Activated gamma-delta T cell (primary cell): ENCODE data around the gene CYP46A1.
A peak's percentile ranks its signal among the peaks of the same experiment; 100 is the strongest.

Experiments used
- DNase-seq: peaks from one replicate; lab custom pipeline; 2025; lab: John Stamatoyannopoulos, UW

Gene CYP46A1

DNA sequence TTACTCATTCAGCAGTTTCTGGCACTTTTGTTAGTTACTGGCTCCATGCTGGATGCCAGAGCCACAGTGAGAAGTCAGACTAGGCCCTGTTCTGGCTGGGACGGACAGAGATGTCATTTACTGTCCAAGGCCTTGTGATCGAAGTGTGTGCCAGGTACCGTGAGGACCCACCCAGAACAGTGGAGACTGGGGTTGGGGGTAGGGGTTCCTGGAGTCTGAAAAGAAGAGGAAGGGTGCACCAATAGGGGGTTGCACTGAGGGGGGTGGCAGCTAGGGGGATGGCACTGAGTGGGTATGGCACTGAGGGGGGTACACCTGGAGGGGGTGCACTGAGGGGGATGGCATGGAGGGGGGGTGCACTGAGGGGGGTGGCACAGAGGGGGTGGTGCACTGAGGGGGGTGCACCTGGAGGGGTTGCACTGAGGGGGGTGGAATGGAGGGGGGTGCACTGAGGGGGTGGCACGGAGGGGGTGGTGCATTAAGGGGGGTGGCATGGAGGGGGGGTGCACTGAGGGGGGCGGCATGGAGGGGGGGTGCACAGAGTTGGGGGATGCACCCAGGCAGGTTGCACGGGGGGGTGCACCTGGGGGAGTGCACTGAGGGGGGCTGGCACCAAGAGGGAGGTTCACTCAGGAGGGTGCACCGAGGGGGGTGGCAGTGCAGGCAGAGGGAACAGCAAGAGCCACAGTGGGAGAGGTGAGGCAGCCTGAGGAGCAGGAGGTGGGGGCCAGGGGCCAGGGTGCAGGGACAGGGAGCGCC, 10.6 kb upstream of the CYP46A1 start:
- no peak for DNase-seq

DNA sequence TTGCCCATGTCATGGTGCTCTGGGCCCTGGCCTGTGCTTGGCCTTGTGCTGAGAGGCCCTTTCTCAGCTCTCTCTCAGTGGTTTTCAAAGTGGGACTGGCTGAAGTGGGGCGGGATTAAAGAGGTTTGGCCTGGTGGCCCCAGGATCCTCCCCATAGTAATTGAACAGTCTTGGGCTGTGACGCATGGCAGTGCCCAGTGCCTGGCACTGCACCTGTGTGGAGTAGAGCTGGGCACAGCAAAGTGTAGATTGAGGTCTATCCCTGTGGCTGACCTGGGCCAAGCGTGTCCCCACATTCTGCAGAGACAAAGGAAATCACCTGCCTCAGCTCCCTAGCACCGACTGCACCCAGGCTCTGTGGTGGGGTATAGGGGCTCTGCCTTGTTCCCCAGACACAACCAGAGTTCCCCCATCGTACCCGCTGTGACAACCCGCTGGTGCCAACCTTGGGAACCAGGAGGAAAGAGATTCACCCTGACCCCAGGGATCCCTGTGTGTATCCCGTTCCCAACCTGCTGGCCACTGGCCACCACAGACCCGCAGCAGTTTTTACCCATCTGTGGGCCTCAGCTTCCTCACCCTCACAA, 9.9 kb upstream of the CYP46A1 start:
- DNase-seq, result no peak

DNA sequence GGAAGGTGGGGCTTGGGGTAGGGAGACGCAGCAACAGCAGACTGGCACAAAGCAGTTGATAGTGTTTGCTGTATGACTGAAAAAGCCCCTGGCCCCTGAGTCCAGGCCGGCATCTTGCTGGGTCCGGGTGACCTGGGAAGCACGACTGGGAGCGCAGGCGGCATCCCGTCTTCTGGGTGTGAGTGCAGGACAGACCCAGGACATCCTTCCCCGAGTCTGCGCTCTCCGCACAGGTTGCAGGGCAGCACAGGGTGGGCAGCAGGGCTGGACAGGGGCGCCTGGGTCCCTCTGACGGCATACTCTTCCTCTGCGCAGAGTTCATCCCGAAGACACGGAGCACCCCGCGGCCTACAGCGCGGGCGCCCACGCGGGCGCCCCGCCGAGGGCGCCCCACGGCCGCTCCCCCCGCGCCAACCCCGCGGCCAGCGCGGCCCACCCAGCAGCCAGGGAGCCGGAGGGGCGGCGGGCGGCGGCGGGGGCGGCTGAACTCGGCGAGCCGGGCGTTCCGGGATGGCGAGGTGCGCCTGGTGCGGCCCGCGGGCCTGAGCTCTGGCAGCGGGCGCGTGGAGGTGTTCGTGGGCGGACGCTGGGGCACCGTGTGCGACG, 9.2 kb upstream of the CYP46A1 start:
- DNase-seq, result no peak

DNA sequence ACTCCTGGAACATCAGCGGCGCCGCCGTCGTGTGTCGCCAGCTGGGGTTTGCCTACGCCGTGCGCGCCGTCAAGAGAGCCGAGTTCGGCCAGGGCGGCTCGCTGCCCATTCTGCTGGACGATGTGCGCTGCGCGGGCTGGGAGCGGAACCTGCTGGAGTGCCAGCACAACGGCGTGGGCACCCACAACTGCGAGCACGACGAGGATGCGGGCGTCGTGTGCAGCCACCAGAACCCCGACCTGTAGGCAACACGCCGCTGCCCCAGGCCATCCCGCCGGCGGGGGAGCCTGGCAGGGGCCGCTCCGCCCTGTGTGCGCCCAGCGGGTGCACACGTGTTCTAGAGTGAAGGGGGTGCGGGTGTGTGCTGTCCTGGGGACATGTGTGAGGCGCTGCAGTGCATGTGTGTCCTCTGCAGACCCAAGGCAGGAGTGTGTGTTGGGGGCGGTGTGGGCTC, 8.7 kb upstream of the CYP46A1 start:
- DNase-seq, result no peak

DNA sequence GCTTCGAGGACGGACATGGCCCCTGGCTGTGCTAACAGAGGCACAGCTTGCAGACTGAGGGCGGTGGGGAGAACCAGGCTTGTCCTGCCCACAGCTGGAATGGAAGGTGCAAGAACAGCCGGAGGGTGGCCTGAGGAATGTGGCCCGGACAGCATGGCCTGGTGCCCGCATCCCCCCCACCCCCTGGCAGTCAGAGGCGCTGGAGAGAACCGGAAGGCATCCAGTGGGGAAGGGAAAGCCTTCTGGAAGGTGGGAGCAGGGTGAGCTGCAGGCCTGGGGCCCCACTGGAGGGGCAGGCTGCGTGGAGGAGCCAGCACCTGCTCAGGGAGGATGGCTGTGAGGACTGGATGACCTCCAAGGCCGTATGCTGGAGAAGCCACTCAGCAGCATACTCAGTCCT, 8.1 kb upstream of the CYP46A1 start:
- no peak for DNase-seq

GRCh38 chr14:99676657-99677056, 7.4 kb upstream of the CYP46A1 start:
- no peak for DNase-seq

GRCh38 chr14:99677231-99678140, 6.6 kb upstream of the CYP46A1 start:
- no peak for DNase-seq

DNA sequence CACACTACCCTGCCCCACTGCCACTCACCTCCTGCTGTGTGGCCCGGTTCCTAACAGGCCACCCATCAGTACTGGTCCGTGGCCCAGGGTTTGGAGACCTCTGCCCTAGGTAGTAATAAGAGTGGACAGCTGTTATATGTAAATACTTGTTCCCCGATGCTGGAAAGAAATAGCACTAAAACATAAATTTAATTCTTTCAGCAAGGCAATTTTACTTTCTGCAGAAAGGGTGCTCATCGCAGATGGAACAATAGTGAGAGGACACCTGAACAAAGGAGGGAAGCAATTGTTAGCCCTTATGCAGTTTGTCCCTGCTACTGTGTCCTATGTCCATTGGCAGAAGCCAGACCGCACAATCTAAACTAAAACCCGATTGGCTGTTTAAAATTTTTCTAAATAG, 5.9 kb upstream of the CYP46A1 start:
- no peak for DNase-seq

- no peak for DNase-seq
These were observed 5.0 kb upstream of the CYP46A1 start for GRCh38 chr14:99679111-99679510.

- no peak for DNase-seq
These were observed 4.6 kb upstream of the CYP46A1 start for GRCh38 chr14:99679543-99679942.

GRCh38 chr14:99679996-99680395, 4.1 kb upstream of the CYP46A1 start:
- DNase-seq, result no peak

DNA sequence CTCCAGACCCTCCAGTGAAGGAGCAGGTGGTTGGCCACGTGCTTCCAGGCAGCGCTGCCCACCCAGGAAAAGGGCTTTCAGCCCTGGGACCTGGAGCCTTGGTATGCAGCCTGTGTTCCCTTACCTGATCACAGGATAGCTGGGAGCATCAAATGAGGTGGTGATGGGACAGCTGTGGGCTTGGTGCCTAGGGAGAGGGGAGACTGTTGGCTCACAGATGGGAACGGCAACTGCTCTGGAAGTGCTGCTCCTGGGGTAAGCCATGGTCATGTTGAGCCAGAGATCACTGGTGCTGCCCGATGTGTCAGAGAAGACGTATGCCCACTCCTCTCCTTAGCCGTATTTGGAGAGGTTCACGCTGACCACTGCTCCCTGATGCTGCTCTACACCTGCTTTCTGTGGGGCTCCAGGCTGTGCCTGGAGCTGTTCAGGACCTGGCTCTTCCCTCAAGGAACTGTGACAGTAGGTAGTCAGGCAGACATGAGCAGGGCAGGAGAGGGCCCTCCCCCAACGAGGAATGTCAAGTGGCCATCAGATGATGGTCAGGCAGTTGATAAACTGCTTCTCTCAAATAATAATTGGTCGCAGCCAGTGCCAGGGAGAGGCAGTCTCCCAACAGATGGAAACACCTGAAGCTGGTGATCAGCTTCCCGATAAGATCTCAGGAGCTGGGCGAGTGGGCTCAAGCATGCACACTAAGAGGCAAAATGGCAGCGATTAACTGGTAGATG, 2.8 kb upstream of the CYP46A1 start:
- no peak for DNase-seq

DNA sequence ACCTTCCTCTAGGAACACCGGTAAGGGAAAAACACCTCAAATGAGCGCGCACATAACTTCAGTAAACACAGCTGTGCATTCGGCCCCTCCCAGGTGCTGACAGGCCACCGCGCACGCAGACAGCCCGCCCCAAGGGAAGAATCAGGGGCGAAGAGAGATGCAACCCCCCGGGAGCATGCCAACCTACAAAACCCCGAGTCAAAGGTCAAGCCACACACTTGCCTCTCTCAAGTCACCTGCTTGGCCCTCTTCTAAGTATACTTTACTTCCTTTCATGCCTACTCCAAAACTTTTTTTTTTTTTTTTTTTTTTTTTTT, 2.3 kb upstream of the CYP46A1 start:
- DNase-seq, result no peak

GRCh38 chr14:99682809-99683618, 1.1 kb upstream of the CYP46A1 start:
- DNase-seq, result peak; percentile 67

DNA sequence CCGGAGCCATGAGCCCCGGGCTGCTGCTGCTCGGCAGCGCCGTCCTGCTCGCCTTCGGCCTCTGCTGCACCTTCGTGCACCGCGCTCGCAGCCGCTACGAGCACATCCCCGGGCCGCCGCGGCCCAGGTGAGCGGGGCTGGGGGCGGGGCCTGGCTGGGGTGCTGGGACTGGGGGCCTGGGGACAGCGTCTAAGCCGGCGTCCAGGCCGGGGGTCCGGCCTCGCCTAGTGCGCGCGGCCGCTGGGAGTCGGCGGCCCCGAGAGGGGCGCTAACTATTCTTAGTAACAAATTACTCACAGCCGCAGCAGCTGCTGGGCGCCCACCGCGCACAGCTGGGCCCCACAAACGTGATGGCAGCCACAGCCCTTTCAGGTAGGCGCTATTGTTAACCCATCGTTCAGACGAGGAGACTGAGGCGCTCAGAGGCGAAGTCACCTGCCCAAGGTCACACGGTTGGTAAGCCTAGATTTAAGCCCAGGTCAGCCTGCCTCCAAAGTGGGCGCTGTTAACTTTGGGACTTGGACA, 374 bp downstream of the CYP46A1 start:
- DNase-seq, result no peak

DNA sequence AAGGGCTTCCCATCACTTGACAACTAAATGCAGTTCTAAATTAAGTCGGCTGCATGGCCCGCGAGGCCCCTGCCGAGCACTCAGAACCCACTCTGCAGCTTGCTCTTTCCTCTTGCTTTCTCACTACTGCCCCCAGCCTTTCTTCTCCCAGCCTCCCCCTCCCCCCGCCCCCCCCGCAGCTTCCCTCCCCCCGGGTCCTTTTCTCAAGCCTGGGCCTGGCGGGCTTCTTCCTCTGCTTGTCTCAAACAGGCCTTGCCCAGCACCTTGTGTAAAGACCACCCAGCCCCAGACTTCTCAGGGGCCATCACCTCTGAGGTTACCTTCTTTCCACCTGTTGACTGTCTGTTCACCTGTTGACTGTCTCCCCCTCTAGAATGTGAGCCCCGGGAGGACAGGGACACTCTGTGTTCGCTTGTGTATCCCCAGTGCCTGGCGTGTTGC, 1.1 kb downstream of the CYP46A1 start:
- DNase-seq, result no peak

DNA sequence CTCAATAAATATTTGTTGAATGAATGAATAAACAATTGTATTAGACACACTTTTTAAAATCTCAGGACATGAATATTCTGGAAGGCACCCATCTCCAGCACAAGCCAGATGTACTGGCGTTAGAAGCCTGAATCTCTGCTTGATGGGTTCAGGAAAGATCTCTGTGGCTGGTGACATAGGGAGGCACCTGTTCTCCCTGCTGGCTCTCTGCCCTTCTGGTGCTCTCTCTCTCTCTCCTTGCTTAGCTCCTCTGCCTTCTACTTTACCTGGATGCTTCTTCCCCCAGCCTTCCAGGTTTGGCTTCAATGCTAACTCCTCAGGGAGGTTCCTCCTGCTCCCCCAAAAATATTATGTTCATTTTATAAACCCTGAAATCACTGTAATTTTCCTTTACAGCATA, 1.5 kb downstream of the CYP46A1 start:
- no peak for DNase-seq

DNA sequence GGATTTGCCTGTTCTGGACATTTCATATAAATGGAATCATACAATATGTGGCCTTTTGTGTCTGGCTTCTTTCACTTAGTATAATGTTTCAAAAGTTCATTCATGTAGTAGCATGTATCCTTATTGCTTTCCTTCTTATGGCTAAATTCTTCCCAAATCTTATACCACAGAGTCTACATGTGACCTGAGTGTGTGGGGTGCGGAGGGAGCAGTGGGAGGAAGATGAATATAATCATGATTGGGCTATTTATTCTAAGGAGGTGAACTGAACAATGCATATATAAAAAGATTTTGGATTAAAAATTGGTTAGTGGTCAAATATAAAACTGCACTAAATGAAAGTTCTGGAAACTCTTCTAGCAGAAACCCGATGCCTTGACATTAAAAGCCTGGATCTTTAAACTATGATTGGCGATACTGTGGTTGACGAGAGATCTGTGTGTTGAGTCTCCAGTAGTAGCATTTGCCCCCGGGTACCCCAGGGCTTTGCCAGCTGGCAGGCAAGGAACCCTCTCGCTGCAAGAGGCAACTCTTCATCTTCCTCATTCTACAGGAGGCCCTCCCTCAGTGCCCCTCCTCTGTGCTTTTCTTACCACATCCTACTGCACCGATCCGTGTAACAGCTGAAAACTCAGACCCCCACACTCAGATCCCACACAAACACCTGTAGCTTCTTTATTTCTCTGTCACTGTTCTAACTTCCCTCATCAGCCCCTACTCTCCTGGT, 2.6 kb downstream of the CYP46A1 start:
- DNase-seq, result no peak

GRCh38 chr14:99687284-99688209, 3.4 kb downstream of the CYP46A1 start:
- no peak for DNase-seq
